HG02852 (cell line): ENCODE results near the gene GRIK4.

Source experiments
- ATAC-seq: cut with Tn5 transposase; IDR thresholded peaks from one replicate; pipeline ENCODE4 v1.9.1; 2021; ENCODE audit warnings: mild to moderate bottlenecking, moderate library complexity; ENCODE audit not compliant: unreplicated experiment

GRIK4 gene

GRCh38 chr11:120509346-120510053, 2.0 kb upstream of the GRIK4 start:
- ATAC-seq = no peak

- ATAC-seq = no peak
These were observed 987 bp upstream of the GRIK4 start for GRCh38 chr11:120510406-120511115.

DNA sequence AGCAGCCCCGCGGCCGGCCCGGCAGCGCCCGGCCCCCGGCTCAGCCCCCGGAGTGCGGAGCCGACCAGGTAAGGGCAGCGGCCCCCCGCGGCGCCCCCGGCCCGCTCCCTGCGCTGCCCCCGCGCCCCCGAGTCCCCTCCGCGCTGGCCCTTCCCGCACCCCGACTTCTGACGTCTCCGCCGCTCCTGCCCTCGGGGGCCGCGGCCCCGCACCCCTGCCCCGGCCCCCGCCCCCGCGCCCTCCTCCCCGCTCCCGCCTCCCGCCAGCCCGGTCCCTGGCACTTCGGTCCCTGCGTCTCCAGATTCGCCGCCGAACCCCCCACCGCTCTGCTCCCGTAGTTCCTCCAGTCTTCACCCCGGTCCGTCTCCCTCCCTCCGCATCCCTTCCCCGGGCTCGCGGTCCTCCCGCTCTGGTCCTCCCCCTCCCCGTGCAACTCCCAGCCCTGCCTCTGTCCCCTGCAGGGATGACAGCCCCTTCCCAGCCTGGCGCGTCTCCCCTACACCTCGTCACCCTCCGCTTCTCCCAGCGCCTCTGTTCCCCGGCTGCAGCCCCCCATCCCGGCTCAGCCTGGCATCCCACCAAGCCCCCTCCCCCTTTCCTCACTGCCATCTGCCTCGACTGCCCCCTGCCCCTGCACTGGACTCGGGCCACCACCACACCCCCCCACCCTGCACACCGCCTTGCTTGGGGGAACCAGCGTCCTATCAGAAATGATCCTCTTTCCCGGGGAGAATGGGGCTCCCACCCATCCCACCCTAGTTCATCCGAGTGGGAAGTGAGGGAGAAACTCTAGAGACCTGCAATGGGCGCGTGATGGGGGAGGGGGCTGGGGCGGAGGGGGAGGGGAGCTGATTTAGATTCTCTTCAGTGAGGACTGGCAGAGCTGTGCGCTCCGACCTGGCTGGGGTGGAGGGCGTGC, 531 bp downstream of the GRIK4 start:
- ATAC-seq = no peak

GRCh38 chr11:120512739-120513435, 1.3 kb downstream of the GRIK4 start:
- no peak for ATAC-seq

- ATAC-seq = no peak
These were observed 2.1 kb downstream of the GRIK4 start for GRCh38 chr11:120513436-120514315.

- no peak for ATAC-seq
These were observed 3.1 kb downstream of the GRIK4 start for GRCh38 chr11:120514541-120515121.

DNA sequence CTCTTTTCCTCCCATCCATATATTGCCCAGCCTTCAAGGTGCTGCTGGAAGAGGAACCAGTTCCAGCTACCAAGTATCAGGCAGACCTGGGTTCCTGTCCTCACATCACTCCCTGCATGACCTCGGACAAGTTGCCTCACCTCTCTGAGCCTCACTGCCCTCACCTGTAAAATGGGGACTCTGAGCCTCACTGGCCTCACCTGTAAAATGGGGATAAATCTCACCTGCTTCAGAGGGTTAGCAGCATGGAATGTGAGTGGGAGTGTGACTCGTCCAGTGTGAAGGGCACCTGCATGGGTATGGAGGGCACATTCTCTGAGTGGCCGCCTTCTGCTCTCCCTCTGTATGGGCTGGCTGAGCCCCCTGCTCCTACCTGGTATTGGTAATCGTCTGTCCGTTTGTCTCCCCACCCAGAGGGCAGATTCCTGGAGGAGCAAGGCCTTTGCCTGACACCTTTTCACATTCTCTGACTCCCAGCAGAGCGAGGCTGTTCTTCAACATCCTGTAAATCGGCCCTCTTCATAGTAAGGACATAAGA, 3.7 kb downstream of the GRIK4 start:
- no peak for ATAC-seq

DNA sequence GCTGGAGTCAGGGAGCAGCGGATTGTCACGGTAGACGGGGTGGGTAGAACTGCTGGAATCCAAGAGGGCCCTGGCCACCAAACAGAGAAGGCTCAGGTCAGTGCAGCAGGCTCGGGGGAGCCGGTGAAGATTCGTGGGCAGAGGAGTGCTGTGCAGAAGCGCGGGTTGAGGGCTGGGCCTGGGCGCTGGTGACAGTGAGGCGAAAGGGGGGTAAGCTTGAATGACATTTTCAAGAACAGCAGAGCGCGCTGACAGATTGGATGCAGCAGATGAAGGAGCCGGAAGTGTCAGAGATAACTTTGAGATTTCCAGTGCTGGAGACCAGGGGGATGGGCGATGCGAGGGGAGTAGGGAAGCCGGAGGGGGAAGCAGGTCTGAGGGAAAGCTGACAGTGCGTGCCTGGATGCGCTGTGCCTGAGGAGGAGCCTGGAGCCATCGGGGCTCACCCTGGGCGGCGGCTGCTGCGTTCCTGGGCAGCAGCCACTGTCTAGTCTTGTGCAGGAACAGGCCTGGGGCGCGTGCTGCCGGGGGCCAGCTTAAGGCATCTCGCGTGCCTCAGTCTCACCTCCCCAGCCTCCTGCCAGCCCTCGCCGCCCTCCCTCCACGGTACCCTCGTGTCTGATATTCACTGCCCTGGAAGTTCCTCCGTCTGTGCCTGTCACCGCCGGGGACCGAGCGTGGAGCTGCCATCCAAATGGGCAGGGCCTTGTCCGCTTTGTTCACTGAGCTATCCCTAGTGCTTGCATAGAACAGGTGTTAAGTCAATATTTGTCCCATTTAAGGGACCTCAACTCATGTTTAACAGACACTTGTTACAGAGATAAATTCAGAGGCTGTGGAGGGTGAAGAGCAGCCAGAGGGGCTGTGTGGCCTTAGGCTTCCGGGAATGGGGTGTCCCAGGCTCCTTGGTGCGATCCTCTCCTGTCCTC, 5.2 kb downstream of the GRIK4 start:
- ATAC-seq = no peak

GRCh38 chr11:120517390-120517761, 5.8 kb downstream of the GRIK4 start:
- ATAC-seq = no peak

- no peak for ATAC-seq
These were observed 6.3 kb downstream of the GRIK4 start for GRCh38 chr11:120517801-120518291.

DNA sequence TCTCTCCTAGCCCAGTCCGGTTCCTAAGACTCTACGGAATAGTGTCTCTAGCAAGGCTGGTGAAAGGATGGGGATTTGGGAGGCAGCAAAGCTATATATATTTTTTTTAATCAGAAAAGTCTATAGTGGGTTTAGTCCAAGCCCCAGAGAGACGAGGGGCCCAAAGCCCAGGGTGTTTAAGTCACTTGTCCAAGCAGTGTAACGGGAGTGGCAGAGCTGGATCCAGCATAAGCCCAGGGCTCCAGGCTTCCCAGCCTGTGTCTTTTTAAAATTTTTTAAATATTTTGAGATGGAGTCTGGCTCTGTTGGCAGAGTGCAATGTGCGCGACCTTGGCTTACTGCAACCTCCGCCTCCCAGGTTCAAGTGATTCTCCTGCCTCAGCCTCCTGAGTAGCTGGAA, 6.8 kb downstream of the GRIK4 start:
- no peak for ATAC-seq

- ATAC-seq = no peak
These were observed 7.9 kb downstream of the GRIK4 start for GRCh38 chr11:120519474-120519873.

GRCh38 chr11:120520091-120520822, 8.7 kb downstream of the GRIK4 start:
- no peak for ATAC-seq

DNA sequence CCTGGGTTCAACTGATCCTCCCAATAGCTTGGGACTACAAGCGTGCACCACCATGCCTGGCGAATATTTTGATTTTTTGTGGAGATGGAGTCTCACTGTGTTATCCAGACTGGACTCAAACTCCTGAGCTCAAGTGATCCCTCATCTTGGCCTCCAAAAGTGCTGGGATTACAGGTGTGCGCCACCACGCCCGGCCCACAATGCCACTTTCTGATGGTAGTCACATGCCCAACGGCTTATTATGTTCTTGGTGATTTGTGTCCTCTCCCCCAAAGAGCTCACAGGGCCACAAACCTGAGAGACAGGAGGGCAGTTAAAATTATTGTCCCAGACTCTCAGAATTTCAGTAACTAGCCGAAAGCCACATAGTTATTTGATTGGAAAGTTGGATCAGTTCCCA, 9.6 kb downstream of the GRIK4 start:
- ATAC-seq = no peak

DNA sequence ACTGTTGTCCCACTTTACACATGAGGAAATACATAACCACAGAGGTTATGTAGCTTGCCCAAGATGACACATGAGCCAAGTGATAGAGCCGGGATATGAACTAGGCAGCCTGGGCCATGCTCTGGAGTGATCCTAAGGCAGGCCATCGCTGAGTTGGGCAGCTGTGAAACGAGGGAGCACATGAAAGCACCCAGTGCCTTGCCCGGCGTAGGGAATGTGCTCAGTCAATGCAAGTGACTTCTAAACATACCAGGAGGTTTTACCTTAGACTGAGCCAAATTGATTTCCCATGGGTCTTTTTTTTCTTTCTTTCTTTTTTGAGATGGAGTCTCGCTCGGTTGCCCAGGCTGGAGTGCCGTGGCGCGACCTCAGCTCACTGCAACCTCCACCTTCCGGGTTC, 10.5 kb downstream of the GRIK4 start:
- no peak for ATAC-seq

- ATAC-seq = no peak
These were observed 11.2 kb downstream of the GRIK4 start for GRCh38 chr11:120522736-120523135.

DNA sequence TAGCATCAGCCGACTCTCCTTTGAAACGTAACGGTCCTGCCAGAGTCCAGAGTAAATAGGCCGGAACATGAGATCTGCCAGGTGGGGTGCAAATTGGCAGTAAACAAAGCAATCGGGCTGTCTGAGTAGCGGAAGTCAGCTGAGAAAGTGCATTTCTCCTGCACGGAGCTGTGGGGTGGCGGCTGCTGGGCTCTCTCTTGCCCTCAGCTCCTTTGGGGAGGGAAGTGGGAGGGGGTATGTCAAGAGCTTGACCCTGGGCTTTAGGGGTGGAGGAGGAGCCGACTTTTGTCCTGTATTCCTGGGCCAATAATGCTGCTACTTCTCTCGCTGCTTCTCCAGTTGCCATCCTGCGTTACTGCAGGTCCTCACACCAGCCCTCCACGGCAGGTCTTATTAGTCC, 11.6 kb downstream of the GRIK4 start:
- no peak for ATAC-seq
